SHP77 (cell line): ENCODE measurements around the gene WDR81.
"Not testable (repeated sequence)": the region's sequence is repeated elsewhere in the genome, so short reads cannot be mapped to it uniquely, and the experiment has no call there.

ENCODE experiments used
- DNase-seq, 2 experiments: peaks; one replicate each; lab custom pipeline; 2025; lab: John Stamatoyannopoulos, UW

Gene WDR81

DNA sequence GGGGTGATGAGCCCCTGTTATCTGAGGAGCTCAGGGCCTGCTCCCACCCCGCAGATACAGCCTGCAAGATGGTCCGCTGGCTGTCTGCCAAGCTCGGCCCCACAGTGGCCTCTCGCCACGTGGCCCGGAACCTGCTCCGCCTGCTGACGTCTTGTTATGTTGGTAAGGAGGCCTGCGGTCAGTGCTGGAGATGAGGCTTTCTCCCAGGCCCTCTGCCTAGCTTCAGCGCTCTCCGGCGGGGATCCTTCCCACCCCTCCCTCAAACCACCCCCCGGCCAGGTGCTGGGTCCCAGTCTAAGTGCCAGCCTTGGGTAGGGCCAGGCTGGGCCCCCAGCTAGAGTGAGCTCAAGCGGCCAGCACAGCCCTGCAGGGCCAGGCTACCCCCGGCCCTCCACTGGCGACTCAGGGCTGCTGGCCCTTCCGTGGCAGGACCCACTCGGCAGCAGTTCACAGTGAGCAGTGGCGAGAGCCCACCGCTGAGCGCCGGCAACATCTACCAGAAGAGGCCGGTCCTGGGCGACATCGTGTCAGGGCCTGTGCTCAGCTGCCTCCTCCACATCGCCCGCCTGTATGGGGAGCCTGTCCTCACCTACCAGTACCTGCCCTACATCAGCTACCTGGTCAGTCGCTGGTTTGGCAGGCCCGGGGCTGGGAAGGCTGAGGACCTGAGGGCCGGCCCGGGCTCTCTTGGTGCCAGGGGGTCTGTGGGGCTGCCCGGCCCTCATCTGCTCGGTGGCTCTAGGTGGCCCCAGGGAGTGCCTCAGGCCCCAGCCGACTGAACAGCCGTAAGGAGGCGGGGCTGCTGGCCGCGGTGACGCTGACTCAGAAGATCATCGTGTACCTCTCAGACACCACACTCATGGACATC is 6.1 kb downstream of the WDR81 start:
- DNase-seq, result no peak

DNA sequence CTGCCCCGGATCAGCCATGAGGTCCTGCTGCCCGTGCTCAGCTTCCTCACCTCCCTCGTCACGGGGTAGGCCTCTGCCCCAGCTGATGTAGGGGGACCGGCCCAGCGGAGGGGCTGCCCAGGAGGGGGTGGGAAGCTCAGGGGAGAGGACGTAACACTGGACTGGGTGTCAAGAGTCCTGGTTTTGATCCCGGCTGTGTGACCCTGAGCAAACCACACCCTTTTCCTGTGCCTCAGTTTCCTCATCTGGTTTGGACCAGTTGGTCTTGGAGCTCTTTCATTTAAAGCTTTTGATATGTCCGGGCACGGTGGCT is 6.6 kb downstream of the WDR81 start:
- DNase-seq, result no peak

DNA sequence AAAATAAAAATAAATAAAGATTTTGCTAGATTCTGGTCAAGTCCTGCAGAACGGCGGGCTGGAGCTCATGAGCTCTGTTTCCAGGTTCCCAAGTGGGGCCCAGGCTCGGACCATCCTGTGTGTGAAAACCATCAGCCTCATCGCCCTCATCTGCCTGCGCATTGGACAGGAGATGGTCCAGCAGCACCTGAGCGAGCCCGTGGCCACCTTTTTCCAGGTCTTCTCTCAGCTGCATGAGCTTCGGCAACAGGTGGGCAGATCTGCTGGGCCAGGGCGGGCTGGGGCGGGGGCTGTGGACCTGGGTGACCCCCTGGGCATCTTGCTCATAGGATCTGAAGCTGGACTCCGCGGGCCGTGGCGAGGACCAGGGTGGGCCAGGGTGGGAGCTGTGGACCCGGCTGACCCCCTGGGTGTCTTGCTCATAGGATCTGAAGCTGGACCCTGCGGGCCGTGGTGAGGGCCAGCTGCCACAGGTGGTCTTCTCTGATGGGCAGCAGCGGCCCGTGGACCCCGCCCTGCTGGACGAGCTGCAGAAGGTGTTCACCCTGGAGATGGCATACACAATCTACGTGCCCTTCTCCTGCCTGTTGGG is 7.8 kb downstream of the WDR81 start:
- no peak for DNase-seq

DNA sequence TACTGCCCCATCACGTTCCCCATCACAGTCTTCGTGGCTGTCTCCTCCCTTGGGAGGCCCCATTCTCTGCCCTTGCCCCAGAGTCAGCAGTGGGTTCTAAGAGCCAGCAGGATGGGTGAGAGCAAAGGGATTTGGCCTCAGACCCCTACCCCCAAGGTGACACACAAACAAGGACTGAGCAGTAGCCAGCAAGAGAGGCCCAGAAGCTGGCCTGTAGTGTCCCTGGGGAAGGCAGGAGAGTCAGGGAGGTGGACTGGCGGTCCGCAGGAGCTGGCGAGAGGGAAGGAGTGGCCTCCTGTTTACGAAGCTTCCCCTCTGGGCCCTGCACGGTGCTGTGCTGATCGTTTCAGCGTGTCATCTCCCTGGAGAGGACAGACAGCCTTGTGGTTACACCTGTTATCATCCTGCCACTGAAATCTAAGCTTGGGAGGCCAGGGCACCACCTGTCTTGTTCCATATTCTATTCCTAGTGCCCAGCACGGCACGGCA is 8.4 kb downstream of the WDR81 start:
- DNase-seq, result no peak

DNA sequence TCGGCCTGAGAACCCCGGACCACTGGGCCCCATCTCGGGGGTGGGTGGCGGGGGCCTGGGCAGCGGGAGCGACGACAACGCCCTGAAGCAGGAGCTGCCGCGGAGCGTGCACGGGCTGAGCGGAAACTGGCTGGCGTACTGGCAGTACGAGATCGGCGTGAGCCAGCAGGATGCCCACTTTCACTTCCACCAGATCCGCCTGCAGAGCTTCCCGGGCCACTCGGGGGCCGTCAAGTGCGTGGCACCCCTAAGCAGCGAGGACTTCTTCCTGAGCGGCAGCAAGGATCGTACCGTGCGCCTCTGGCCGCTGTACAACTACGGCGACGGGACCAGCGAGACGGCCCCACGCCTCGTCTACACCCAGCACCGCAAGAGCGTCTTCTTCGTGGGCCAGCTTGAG is 9.3 kb downstream of the WDR81 start:
- no peak for DNase-seq

DNA sequence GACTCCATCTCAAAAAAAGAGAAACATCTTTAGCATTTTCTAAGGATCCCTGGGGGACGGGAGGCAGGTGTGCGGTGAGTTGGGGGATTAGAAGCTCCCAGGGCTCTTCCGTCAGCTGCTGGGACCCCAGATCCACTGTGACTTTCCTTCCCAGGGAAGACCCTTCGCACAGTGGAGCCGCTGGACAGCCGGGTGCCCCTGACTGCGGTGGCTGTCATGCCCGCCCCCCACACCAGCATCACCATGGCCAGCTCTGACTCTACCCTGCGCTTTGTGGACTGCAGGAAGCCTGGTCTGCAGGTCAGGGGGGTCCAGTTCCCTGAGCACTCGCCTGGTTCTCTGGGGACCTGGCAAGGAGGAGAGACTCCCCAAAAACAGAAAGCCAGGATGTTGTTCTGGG is 10.9 kb downstream of the WDR81 start:
- DNase-seq, result no peak

DNA sequence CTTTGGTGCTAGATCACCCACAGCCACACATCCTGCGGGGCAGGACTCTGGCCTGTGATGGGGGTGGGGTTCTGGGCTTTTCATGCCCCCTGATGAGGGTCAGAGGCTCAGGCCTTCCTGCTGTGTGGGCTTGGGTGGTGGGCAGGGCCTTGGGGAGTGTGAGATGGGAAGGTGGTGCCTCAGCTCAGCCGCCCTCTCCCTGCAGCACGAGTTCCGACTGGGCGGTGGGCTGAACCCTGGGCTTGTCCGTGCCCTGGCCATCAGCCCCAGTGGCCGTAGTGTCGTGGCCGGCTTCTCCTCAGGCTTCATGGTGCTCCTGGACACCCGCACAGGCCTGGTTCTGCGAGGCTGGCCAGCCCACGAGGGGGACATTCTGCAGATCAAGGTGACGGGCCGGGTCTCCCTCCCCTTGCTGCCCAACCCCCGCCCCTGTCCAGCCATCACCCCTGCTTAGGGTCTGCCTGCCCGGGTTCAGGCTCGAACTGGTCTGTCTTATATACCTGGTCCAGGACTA is 11.4 kb downstream of the WDR81 start:
- no peak for DNase-seq

DNA sequence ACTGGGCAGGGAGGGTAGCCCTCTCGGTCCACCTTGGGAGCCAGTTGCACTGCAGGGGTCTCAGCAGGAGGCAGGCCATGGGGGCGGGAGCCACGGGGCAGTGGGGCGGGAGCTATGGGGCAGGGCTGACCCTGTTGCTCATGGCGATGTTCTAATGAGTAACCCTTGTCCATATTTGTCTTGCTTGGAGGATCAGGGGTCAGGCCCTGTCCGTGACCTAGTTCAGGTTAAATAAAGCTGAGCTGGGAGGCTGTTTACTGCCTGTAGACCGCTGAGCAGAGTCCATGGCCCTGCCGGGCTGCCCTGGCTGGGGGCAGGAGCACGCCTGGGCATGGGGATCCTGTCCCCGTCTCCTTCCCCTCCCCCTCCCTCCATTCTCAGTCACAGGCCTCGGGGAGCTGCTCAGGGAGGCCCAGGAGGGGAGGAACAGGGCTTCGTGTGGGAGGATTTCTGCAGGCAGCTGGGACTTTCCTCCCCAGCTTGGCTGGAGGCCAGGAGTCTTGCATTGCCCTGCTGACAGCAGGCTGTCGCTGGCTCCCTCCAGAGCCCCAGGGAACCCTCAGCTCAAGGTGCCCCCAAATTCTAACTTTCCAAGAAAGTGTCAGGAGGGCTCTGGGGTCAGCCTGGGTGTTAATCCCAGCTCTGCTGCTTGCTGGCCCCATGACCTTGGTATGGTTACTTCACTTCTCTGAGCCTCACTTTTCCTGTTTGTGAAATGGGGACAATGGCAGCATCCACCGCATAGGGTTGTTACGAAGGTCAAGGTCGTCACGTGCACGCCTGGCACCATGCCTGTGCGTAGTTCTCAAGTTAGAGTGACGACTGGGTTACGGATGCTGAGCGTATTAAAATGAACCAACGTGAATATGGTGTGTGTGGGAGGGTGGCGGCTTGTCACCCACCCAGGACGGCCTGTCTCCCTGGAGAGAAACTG is 12.1 kb downstream of the WDR81 start:
- DNase-seq, result peak; percentile 51 to 68

DNA sequence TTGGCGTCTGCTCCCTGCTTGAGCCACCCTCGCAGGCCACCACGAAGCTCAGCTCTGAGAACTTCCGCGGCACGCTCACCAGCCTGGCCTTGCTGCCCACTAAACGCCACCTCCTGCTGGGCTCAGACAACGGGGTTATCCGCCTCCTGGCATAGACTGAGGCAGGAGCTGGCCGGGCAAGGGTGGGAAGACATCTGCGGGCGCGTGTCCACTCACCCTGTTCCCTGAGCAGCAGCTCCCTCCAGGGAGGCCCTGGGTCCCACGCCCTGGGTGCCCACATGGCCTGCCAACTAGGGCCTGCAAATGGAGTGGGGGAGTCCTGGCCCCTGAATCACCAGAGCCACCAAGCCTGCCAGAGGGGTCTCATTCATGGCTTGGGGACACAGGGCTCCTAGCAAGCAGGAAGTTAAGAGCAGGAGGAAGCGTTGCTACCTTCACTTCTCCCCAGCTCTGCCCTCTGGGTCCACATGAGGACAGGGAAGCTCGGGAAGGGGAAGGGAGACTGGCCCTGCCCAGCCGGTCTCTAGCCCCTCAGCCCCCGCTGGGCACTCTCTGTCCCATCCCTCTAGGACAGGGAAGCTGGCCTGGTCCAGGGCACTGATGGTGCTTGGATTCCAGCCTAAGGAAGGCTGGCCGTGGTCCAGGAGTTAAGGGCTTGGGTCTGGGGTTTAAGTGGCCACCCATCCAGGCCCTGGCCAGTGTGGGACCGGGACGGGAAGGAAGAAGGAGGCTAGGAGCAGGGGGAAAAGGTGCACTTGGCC is 13.2 kb downstream of the WDR81 start:
- DNase-seq, result no peak

DNA sequence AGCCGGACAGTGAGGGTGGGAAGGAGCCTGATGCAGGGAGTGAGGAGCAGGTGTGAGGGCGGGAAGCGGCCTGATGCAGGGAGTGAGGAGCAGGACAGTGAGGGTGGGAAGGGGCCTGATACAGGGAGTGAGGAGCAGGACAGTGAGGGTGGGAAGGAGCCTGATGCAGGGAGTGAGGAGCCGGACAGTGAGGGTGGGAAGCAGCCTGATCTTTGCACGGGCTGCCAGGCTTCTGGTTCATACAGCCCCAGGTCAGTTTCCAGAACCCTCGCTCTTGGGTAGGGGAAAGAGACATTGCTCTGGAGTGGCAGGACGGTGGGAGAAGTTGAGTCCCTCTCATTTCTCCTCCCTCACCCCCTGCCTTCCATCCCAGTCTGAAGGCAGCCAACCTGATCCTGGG is 17.4 kb downstream of the WDR81 start:
- not testable (repeated sequence) for DNase-seq

DNA sequence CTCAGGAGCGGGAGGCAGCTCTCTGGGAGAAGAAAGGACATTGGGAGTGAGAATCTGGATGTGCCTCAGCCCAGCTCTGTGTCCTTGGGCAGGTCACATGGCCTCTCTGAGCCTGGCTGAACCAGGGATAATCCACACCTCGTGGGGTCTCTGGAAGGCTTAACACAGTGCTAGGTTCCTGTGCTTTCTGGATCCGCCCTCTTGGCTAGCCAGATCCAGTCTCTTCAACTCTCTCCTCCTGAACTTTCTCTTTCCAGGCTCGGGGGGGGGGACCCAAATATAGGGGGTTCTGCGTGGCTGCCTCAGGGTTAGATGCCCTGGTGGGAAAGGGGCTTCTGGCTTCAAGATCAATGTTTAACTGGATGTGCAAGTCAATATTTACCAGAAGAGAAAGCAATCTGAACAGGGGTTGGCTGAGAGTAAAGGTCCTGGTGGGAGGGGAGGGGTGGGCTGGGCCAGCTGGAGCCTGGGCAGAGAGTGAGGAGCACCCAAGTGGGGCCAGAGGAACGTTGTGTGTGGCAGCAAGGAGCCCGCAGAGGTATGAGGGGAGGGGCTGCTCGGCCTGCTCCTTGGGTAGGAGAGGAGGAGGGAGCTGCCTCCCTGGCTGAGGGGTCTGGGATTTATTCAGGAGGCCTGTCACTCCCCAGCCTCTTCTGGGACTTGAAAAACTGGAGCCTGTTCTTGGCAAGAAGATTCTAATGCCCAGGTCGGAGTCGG is 18.0 kb downstream of the WDR81 start, which contains the start of gene SERPINF2:
Gene SERPINF2, plus strand, starts transcription at position 501 of the 717 bp plus-strand sequence. CDS start 2,125 bp downstream, outside the sequence.
- DNase-seq, result no peak

DNA sequence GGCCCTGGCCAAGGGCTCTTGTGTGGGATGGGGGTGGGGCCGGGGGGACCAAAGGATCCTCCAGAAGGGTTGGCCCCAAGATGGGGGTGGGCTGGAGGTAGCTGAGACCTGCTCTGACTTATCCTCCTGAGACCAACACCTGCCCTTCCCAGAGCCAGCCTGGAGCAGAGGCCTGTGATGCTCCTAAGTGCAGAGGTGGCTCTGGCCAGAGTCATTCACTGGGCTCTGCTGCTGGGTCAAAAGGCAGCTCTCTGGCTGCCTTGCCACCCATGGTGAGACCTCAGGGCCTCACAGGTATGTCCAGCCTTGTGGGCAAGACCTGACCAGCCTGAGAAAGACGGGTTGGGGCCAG is 18.6 kb downstream of the WDR81 start:
- DNase-seq, result no peak

DNA sequence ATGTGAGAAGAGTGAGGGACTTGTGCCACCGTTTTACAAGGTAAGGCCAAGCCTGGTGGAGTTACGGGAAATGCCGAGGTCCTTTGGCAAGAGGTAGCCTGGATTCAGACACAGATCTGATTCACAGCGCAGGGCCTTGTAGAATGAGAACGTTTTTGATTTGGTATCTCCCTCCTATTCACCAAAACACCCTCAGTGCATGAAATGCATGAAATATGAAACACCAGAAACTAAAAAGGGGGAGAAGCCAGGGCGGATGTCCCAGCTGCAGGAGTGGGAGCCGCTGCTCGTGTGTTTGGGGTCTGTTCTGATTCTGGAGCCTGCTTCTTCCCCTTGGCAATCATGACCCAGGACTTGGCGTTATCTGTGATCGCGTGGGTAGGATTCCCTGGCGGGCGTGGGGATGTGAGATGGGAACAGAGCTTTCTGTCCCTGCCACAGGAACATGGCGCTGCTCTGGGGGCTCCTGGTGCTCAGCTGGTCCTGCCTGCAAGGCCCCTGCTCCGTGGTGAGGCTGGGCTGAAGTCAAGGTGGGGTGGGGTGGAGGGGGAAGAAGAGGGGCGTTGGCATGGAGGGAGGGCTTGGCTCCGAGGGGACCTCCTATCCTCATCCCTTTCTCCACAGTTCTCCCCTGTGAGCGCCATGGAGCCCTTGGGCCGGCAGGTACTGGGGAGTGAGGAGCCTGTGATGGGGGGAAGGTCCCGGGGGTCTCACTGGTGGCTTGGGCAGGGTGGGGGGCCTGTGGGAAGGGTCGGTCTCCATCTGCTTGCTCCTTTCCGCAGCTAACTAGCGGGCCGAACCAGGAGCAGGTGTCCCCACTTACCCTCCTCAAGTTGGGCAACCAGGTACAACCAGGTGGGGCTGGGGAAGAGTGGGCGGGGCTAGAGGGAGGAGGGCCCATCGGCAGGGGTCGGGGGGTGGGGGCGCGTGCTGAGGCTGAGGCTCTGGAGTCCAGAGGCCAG is 20.3 kb downstream of the WDR81 start:
- DNase-seq, result no peak

DNA sequence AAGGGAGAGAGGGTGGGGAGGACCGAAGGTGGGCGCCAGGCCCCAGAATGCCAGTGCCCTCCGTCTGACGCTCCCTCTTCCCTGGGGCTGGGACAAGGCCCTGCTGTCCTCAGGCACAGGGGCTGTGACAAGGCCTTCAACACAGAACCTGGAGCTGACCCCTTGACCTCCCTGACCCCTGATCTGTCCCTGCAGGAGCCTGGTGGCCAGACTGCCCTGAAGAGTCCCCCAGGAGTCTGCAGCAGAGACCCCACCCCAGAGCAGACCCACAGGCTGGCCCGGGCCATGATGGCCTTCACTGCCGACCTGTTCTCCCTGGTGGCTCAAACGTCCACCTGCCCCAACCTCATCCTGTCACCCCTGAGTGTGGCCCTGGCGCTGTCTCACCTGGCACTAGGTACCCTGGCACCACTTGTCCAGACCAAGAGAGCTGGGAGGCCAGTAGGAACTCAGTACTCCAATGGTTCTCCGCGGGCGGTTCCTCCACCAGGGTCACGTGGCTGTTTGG is 21.1 kb downstream of the WDR81 start:
- no peak for DNase-seq

DNA sequence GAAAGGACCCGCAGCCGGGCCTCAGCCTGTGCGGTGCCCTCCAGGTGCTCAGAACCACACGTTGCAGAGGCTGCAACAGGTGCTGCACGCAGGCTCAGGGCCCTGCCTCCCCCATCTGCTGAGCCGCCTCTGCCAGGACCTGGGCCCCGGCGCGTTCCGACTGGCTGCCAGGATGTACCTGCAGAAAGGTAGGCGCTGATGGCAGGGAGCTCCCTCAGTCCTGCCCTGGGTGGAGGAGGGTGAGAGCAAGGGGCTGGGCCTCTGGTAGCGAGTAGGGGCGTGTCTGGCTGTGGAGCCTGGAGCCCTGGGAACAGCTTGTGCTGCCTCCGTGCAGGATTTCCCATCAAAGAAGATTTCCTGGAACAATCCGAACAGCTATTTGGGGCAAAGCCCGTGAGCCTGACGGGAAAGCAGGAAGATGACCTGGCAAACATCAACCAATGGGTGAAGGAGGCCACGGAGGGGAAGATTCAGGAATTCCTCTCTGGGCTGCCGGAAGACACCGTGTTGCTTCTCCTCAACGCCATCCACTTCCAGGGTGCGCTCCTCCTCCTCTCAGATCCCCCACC is 22.6 kb downstream of the WDR81 start:
- no peak for DNase-seq

DNA sequence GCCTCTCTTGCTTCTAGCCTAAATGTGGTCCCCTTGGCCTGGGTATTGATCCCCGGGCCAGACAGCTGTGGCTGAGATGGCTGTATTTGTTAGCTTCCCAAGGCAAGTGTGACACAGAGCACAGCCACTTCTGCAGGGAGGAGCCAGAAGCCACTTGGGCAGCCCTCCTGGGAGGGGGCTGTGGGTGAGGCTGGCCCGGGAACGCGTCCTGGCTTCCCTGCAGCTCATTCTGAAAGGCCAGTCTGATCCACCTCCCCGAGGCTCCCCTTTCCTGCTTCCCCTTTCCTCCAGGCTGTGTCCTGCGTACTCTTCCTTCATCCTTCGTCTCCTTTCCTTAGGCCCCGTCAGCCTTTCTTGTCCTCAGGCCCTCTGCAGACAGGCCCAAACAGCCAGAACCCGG is 26.1 kb downstream of the WDR81 start:
- DNase-seq, result no peak

DNA sequence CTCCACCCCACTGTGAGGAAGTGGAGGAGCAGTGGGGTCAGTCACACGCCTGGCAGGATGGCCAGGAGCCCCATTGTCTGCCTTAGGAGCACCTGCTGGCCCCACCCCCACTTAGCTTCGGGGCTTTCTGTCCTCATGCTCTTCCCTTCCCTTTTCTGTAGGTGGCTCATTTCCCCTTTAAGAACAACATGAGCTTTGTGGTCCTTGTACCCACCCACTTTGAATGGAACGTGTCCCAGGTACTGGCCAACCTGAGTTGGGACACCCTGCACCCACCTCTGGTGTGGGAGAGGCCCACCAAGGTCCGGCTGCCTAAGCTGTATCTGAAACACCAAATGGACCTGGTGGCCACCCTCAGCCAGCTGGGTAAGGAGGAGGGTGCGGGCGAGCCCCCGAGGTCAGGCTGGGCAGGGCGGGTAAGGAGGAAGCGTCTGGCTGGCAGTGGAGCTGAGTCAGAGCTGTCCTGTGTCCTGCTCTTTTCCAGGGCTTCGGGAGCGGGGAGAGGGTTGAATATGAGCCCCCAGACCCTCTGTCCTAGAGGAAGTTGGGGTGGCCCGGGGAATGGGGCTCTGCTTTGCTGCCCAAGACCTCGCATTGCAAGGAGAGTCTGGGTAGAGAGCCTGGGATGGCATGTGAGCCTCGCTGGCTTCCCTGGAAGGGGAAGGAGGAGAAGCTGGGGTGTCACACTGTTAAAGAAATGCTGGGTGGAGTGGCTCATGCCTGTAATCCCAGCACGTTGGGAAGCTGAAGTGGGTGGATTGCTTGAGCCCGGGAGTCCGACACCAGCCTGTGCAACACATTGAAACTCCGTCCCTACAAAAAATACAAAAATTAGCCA is 28.1 kb downstream of the WDR81 start:
- DNase-seq, result no peak

DNA sequence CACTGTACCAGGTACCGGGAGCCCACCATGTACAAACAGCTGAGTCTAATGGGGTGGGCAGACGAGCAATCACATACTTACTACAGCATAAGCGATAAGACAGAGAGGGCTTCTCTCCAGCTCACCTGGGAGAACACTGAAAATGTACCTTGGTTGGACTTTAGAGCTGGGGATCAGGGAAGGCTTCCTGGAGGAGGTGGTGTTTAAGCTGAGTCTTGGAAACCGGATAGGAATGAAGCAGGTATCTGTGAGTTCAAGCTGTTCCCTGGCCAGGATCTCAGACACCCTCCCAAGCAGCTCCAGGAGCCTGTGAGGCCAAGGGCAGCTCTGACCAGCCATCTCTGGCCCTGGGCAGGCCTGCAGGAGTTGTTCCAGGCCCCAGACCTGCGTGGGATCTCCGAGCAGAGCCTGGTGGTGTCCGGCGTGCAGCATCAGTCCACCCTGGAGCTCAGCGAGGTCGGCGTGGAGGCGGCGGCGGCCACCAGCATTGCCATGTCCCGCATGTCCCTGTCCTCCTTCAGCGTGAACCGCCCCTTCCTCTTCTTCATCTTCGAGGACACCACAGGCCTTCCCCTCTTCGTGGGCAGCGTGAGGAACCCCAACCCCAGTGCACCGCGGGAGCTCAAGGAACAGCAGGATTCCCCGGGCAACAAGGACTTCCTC is 29.4 kb downstream of the WDR81 start:
- no peak for DNase-seq
